IgD-negative memory B cell (primary cell): ENCODE measurements around the gene MGST2. TPM values are rescaled to one million over a fixed set of nuclear protein-coding genes. Genes with fewer than 3 reads are reported as not detected.

Experiments used
- H3K27ac Mint-ChIP-seq, 3 donors: one replicate each; pipeline ENCODE4 v1.8.0; 2020 to 2022; ENCODE audit warnings: mild to moderate bottlenecking in 3 of 3, mixed read lengths in 3 of 3, moderate library complexity in 1 of 3
- H3K27me3 Mint-ChIP-seq: one replicate; pipeline ENCODE4 v1.8.0; 2021; ENCODE audit warnings: mixed read lengths
- H3K36me3 Mint-ChIP-seq: one replicate; pipeline ENCODE4 v1.8.0; 2020; ENCODE audit warnings: mild to moderate bottlenecking, mixed read lengths
- H3K4me1 Mint-ChIP-seq, 3 donors: one replicate each; pipeline ENCODE4 v1.8.0; 2020 to 2022; ENCODE audit warnings: mixed read lengths in 3 of 3, mild to moderate bottlenecking in 1 of 3
- H3K4me3 Mint-ChIP-seq, 4 donors: one replicate each; pipeline ENCODE4 v1.8.0; 2020 to 2022; ENCODE audit warnings: mild to moderate bottlenecking in 4 of 4, mixed read lengths in 4 of 4, moderate library complexity in 3 of 4
- H3K9me3 Mint-ChIP-seq, 3 donors: one replicate each; pipeline ENCODE4 v1.8.0; 2020 to 2021; ENCODE audit warnings: mixed read lengths in 3 of 3, mild to moderate bottlenecking in 1 of 3
- polyA plus RNA-seq: library from polyadenylated mRNA; unstranded; fragments of 300-500 nt; fragmentation: Illumina TruSeq; gene quantifications from one replicate; pipeline ENCODE4 v1.2.3, GENCODE V29; 2021

MGST2 gene
- polyA plus RNA-seq, 1 donor from 2014 or later, result 2.0 TPM

DNA sequence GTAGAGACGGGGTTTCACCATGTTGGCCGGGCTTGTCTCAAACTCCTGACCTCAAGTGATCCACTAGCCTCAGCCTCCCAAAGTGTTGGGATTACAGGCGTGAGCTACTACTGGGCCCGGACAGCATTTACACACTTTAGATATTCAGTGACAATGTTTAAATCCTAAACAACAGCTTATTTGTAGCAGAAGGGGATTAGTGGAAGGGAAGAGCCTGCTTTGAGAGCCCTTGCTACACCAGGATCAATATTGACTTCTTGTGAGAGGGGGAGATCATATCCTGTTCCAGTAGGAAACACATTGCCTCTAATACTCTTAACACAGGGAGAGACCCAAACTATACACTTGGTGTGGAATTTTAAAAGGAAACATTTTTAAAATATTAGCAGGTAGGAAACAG is 7.1 kb downstream of the MGST2 start:
- Mint-ChIP-seq H3K36me3 (no peaks in the 10 kb centered on the region), H3K27me3 (no peaks in the 10 kb centered on the region), H3K4me3 (no peak overlapping the region), H3K9me3 (no peaks in the 10 kb centered on the region), H3K4me1 (peaks cover 7 to 9% (median 8%) of the 10 kb centered on the region in 3 donors), H3K27ac (no peak overlapping the region)

DNA sequence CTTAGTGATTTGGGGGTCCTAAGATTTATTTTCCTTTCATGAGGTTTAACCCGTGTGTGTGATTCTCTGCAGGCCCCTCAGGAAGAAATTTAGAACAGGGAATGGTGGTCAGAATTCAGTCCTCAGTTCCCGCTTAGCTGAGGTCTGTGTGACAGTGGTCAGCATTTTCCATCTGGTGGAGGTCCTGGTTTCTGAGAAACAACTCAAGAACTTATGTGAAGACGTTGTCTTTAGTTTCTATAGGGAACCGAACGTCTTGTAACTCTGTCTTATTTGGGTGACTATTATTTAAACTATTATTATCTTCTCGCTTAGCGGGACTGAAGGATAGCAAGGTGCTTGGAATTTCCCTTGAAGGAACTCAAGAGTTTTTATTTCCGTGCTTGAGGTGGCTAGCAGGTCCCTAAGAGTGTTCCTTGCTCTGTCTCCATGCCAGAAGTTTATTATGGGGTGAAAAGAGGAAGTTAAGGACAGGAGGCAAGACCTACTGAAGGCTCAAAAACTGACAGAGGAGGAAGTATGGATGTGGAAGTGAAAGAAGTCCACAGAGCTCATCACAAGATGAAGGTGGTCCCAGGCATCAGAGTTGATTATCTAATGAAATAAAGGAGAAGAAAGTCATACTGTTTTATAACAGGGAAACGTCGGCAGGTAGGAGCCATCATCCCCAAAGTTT is 9.4 kb downstream of the MGST2 start:
- Mint-ChIP-seq H3K4me1 (peaks cover 7 to 9% (median 8%) of the 10 kb centered on the region in 3 donors), H3K27me3 (no peaks in the 10 kb centered on the region), H3K27ac (peak overlapping the region in 1 of 3 donors; percentile 46), H3K9me3 (no peaks in the 10 kb centered on the region), H3K36me3 (no peaks in the 10 kb centered on the region), H3K4me3 (no peak overlapping the region)

DNA sequence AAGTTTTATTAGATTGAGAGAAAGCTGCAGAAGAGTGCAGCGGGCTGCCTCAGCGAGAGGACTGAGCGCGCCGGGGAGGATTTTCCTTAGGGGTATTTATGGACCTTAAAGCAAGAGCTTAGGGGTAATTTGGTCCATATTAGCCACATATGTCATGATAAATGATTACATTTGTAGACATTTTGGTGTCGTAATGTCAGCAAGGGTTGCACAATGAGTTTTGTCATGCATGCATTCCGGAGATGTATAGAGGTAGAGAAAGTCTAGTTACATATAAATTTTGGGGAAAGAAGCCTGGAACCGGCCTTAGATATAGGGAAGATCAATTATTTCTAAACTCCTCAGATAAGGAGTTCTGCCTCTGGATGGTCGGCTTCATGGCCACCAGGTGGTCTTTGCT is 10.0 kb downstream of the MGST2 start:
- Mint-ChIP-seq H3K9me3 (no peaks in the 10 kb centered on the region), H3K36me3 (no peaks in the 10 kb centered on the region), H3K27ac (peak overlapping the region in 1 of 3 donors; percentile 46), H3K27me3 (no peaks in the 10 kb centered on the region), H3K4me3 (no peak overlapping the region), H3K4me1 (peaks cover 7 to 9% (median 8%) of the 10 kb centered on the region in 3 donors)

DNA sequence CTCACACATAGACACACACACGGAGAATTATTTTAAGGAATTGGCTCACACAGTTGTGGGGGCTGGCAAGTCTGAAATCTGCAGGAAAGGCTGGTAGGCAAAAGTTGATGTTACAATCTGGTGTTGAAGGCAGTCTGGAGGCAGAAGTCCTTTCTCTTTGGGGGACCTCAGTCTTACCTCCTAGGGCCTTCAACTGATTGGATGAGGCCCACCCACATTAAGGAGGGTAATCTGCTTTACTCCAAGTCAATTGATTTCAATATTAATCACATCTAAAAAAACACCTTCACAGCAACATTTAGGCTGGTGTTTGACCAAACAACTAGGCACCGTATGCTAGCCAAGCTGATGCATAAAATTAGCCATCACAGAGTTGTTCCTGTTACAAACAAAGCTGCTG is 10.7 kb downstream of the MGST2 start:
- Mint-ChIP-seq H3K36me3 (no peaks in the 10 kb centered on the region), H3K4me1 (peaks cover 7 to 9% (median 8%) of the 10 kb centered on the region in 3 donors), H3K9me3 (no peaks in the 10 kb centered on the region), H3K4me3 (no peak overlapping the region), H3K27ac (no peak overlapping the region), H3K27me3 (no peaks in the 10 kb centered on the region)

DNA sequence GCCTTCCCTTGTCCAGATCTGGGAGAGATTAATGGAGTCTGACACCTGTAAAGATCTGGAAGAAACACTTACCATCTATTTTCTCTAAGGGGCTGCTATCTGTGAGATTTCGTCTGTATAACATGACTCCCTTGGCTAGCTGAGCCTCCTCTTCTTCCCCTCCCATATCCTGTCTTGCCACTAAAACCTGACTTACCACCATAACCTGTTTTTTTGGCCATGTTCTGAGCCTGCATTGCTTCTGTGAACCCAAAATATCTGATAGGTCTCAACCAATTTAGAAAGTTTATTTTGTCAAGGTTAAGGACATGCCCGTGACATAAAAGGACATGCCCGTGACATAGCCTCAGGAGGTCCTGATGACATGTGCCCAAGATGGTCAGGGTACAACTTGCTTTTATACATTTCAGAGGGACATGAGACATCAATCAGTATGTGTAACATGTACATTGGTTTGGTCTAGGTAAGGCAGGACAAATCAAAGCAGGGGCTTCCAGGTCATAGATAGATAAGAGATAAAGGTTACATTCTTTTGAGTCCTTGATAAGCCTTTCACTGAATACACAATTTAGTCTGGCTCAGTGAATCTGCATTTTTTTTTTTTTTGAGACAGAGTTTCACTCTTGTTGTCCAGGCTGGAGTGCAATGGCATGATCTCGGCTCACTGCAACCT is 11.4 kb downstream of the MGST2 start:
- no peak overlapping the region for H3K4me3 Mint-ChIP-seq
- H3K9me3 Mint-ChIP-seq, result no peaks in the 10 kb centered on the region
- no peaks in the 10 kb centered on the region for H3K36me3 Mint-ChIP-seq
- H3K27ac Mint-ChIP-seq, result no peak overlapping the region
- H3K27me3 Mint-ChIP-seq, result no peaks in the 10 kb centered on the region
- peaks cover 7 to 9% (median 8%) of the 10 kb centered on the region in 3 donors for H3K4me1 Mint-ChIP-seq

DNA sequence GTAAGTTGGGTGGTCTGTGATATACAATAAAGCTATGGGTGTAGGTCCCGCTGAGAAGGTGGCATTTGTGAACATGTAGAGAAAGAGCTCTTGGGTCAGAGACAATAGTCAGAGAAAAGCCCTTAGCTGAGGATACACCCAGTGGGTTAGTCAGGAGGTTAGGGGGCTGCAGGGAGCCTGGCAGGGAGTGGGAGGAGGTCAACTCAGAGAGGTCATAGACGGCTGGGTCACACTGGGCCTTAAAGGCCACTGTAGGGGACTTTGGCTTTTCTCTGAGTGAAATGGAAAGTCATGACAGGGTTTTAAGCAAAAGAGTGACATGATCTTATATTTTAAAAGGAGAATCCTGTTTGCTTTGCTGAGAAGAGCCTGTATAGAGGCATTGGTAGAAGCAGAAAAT is 16.7 kb downstream of the MGST2 start:
- Mint-ChIP-seq H3K36me3 (peaks cover 2% of the 10 kb centered on the region), H3K4me1 (peaks cover 0 to 4% (median 0%) of the 10 kb centered on the region in 3 donors), H3K27ac (no peak overlapping the region), H3K4me3 (no peak overlapping the region), H3K9me3 (no peaks in the 10 kb centered on the region), H3K27me3 (no peaks in the 10 kb centered on the region)

DNA sequence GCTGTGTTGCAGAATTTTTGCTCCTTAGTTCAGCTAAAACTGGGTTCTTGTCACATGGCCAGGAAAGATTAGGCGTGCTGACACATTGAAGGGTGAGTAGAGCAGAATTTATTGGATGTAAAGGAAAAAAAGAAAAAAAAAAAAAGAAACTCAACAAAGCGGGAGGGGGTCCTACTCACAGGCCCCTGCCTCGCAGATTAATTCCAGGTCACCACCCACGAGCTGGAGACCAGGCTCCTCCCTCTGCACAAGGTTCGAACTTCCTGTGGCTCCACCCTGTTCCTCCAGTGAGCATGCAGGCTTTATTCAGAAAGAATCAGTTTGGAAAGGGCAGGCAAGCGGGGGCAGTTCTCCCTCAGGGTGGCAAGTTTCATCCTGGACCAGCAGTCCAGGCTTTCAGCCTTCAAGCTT is 17.1 kb downstream of the MGST2 start:
- Mint-ChIP-seq H3K27ac (no peak overlapping the region), H3K4me1 (peaks cover 0 to 4% (median 0%) of the 10 kb centered on the region in 3 donors), H3K36me3 (peaks cover 2% of the 10 kb centered on the region), H3K9me3 (no peaks in the 10 kb centered on the region), H3K4me3 (no peak overlapping the region), H3K27me3 (no peaks in the 10 kb centered on the region)

DNA sequence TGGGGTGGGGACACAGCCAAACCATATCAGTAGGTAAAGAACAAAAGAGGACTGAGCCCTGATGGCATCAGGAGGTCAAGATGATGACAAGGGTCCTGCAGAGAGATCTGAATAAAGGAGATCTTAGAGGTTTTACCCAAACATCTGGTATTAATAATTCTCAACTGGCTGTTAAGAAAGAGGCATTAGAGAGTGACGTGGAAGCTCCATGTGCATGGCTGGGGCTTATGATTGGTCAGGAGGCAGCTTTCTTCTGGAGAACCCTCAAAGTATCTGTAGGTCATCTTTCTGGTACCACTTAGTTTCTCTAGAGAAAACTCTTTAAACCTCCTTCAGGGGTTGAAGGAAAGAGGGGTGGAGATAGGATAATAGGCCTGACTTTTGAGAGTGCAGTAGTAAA is 18.7 kb downstream of the MGST2 start:
- peaks cover 2% of the 10 kb centered on the region for H3K36me3 Mint-ChIP-seq
- no peaks in the 10 kb centered on the region for H3K27me3 Mint-ChIP-seq
- H3K4me3 Mint-ChIP-seq, result no peak overlapping the region

DNA sequence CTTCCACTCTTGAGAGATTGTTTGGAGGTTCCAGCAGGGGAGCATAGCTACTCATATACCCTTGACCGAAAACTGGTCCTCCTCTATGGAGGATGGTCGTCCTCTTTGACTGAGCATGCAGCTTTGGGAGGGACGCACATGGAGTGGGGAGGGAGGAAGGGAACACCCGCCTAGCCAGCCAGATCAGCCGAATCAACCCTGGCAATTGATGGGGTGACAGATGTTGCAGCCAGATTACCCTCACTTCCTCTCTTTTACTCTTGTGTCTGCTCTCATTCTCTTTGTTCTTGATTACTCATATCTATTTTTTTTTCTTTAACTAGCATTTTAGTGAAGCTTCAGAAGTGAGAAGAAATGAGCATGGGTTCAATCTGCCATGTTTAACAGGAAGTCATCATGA is 19.6 kb downstream of the MGST2 start:
- Mint-ChIP-seq H3K27ac (no peak overlapping the region), H3K9me3 (no peaks in the 10 kb centered on the region), H3K4me1 (peaks cover 0 to 4% (median 0%) of the 10 kb centered on the region in 3 donors), H3K36me3 (peaks cover 2% of the 10 kb centered on the region), H3K27me3 (no peaks in the 10 kb centered on the region), H3K4me3 (no peak overlapping the region)

More for the DNA sequence above, 18.7 kb downstream of the MGST2 start:
- Mint-ChIP-seq H3K27ac (no peak overlapping the region), H3K4me1 (peaks cover 0 to 4% (median 0%) of the 10 kb centered on the region in 3 donors), H3K9me3 (no peaks in the 10 kb centered on the region)

DNA sequence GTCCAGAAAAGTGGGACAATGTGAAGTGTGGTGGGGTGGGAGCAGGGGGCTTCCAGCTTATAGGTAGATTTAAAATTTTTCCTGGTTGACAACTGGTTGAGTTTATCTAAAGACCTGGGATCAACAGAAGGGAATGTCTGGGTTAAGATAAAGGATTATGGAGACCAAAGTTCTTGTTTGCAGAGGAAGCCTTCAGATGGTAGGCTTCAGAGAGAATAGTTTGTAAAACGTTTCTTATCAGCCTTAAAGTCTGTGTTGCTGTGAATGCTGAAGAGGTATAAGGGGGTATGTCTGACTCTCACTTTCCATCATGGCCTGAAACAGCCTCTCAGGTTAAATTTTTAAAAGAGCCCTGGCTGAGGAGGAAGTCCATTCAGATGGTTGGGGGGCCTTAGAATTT is 20.5 kb downstream of the MGST2 start:
- peaks cover 2% of the 10 kb centered on the region for H3K36me3 Mint-ChIP-seq
- peak overlapping the region in 1 of 3 donors; percentile 56 for H3K27ac Mint-ChIP-seq
- H3K9me3 Mint-ChIP-seq, result no peaks in the 10 kb centered on the region
- H3K27me3 Mint-ChIP-seq, result no peaks in the 10 kb centered on the region
- no peak overlapping the region for H3K4me3 Mint-ChIP-seq
- H3K4me1 Mint-ChIP-seq, result peaks cover 0 to 4% (median 0%) of the 10 kb centered on the region in 3 donors

DNA sequence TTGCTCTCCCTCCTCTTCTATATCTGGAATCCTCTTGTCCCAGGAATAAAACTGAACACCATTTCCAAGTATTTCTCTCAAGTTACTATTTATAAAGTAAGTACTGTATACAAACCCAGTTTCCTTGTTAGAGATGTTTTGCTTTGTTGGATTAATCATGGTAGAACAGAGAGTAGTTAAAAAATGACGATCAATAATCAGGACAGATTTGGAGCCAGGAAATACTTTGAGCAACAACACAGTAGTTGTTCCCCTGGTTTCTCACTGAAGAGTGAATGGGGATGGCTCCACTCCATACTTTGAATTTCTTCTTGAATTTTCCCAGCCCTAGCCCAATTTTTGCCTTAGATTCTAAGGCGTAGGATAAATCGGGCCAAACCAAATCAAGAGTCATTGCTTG is 21.4 kb downstream of the MGST2 start:
- H3K36me3 Mint-ChIP-seq, result peaks cover 2% of the 10 kb centered on the region
- no peaks in the 10 kb centered on the region for H3K27me3 Mint-ChIP-seq
- H3K4me1 Mint-ChIP-seq, result peaks cover 0 to 4% (median 0%) of the 10 kb centered on the region in 3 donors
- no peak overlapping the region for H3K27ac Mint-ChIP-seq
- no peak overlapping the region for H3K4me3 Mint-ChIP-seq
- H3K9me3 Mint-ChIP-seq, result no peaks in the 10 kb centered on the region

DNA sequence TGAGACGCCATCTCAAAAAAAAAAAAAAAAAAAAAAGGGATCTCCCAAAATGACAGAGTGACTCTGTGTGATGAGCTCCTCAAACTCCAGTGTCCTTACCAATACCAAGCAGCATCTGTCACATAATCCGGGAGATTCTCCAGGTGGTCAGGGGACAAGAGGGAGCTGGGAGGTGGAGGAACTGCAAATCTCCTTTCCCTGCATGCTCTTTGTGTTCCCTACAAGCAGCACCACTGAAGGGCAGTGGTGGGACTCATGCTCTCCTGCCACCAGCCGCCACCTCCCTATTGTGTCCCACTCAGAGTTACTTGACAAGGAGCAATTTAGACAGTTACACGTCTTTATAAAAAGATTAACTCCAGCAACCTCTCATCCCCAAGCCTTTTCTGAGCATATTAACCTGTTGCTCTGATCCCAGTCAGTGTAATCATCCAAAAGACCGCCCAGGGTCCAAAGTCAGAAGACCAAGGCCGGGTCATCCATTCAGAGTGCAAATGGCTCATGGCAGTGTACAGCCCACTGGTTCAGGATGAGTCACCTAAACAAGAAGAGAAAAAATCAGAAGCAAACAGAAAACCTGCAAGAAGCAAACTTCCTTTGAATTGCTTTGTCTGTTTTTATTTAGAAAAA is 23.6 kb downstream of the MGST2 start:
- Mint-ChIP-seq H3K4me3 (no peak overlapping the region), H3K36me3 (peaks cover 3% of the 10 kb centered on the region), H3K9me3 (no peaks in the 10 kb centered on the region), H3K27me3 (no peaks in the 10 kb centered on the region), H3K27ac (no peak overlapping the region), H3K4me1 (no peaks in the 10 kb centered on the region)

DNA sequence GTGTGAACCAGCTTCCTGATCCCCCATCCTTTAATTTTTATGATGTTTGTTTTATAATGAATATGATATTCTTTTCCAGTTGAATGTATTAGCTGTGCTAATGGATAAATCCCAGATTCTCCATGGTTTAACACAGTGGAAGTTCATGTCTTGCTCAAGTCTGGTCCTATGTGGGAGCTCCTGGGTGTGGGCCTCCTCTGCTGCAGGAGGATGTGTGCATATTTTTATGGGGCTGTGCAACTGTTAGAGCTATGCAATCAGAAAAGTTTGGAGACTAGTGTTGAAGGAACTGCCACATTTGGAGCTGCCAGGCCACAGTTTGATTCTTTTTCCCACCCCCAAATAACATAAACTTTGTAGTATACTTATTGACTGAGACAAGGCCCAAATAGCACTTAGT is 24.8 kb downstream of the MGST2 start:
- Mint-ChIP-seq H3K4me1 (no peaks in the 10 kb centered on the region), H3K9me3 (no peaks in the 10 kb centered on the region), H3K36me3 (peaks cover 3% of the 10 kb centered on the region), H3K27ac (no peak overlapping the region), H3K4me3 (no peak overlapping the region), H3K27me3 (no peaks in the 10 kb centered on the region)

DNA sequence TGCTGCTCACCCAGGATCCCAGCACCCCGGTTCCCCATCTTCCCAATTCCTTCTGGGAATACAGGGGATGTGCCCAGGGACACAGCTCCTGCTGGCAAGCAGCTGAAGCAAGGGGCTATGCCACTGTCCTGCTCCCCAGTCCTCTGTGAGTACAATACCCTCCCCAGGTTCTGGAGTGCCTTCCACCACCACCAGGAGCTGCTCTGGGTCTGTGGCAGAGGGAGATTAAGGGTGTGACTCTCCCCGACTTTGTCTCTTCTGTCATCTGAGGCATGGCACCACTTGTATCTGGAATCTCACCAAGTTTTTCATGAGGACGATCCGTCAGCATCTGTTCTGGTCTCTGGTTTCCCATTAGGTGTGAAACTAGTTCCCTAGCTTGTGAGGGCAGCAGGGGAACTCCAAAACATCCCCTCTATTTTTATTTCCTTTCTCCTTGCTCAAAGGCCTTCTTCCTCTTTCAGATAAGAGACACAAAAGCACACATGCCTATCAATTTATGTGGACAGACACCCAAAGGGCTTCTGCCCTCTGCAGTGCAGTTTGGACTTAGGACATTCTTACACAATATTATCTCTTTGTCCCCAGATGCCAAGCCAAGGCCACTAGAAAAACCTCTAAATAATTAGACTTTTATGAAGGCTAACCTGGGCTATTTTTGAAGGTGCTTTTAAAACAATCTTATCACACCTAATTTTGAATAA is 26.8 kb downstream of the MGST2 start:
- H3K27ac Mint-ChIP-seq, result no peak overlapping the region
- peaks cover 0 to 10% (median 2%) of the 10 kb centered on the region in 3 donors for H3K9me3 Mint-ChIP-seq
- peaks cover 0 to 2% (median 0%) of the 10 kb centered on the region in 3 donors for H3K4me1 Mint-ChIP-seq
- peaks cover 2% of the 10 kb centered on the region for H3K36me3 Mint-ChIP-seq
- no peak overlapping the region for H3K4me3 Mint-ChIP-seq
- H3K27me3 Mint-ChIP-seq, result no peaks in the 10 kb centered on the region

DNA sequence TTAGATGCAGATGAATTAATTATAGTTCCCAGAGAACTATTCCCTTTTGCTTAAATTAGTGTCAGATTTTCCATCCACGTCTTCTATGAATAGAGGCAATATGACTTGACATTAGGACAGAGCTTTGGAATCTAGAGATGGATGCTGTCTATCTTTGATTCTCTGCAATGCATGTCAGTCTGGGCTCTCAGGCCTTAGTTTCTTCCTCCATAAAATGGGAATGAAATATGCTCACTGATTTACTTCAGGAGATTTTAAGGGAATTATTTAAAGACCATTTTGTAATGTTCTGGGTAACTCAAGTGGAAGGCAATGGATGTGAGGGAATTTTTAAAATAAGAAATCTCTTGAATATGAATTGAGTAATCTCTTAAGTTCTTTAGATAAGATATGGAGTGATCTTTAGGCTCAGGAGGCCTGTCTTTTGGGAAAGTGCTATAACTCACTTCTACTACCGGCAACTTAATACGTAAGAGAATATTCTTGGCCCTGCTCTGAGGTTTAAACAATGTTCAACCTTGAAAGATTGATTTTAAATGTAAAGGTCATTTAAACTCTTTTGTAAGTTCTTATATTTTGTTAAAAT is 29.0 kb downstream of the MGST2 start:
- Mint-ChIP-seq H3K4me3 (no peak overlapping the region), H3K9me3 (peaks cover 0 to 10% (median 2%) of the 10 kb centered on the region in 3 donors), H3K36me3 (peaks cover 3% of the 10 kb centered on the region), H3K27ac (no peak overlapping the region), H3K27me3 (no peaks in the 10 kb centered on the region), H3K4me1 (peaks cover 0 to 2% (median 0%) of the 10 kb centered on the region in 3 donors)
